ENCODE results near the gene TELO2.

GRCh38 chr16:1495211-1495888, 2.2 kb downstream of the TELO2 start:
- TF ChIP-seq CTCF (IDR thresholded peaks at IDR 0.05) (no peak), POLR2AphosphoS5 (IDR thresholded peaks at IDR 0.05) (no peak)
